ENCODE data around the gene FKBP6. TPM values are rescaled to one million over a fixed set of nuclear protein-coding genes. Genes with fewer than 3 reads are reported as not detected.
A peak's percentile ranks its signal among the peaks of the same experiment; 100 is the strongest.

The FKBP6 gene
- total and polyA plus RNA-seq, 9 of the 15 experiments (the other 6 are each of a cell fraction or from before 2014, with no cell fraction given) = not detected

DNA sequence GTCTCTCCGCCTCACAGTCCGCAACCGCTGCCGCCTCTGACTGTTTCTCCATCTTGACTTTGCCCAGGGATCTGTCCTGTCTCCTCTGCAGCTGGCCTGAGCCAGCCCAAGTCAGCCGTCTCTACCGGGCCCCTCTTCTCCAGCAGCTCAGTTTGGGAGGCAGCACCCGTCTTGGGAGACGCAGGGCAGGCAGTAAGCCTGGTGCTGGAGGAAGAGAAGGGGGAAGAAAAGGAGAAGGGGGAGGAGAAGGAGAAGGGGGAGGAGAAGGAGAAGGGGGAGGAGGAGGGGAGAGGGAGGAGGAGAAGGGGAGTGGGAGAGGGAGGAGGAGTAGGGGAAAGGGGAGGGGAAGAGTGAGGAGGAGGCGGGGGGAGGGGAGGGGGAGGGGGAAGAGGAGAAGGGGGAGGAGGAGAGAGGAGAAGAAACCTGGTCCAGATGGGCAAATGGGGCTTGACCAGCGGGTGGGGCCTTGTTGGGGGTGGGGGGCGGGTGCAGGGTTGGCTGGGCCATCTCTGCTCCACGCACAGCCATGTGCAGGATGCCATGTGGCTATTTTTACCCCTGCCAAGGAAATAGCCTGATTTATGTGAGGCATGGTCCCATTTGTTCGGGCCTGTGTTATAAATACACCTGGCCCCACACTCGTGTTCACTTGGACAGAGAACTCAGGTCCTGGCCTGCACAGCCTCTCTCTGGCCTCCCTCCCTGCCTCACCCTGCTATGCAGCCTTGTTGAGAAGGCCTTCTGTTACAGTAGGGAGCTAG is 69.7 kb downstream of the FKBP6 start:
- Histone ChIP-seq H3K9me3 (replicated peaks; ENCODE audit: control insufficient read depth, insufficient read depth, low read depth, low read length) (no peaks in the 10 kb centered on the region), H3K36me3 (ENCODE audit: control insufficient read depth, insufficient read depth, low read length) (no peaks in the 10 kb centered on the region), H3K4me3 (no peak overlapping the region), H3K9me1 (ENCODE audit: control insufficient read depth, insufficient read depth, low read length) (no peaks in the 10 kb centered on the region), H3K27me3 (ENCODE audit: control insufficient read depth in 2 of 2, insufficient read depth in 2 of 2, low read length in 2 of 2) (peaks cover 4 to 9% of the 10 kb centered on the region in 2 experiments; a peak in 3 of 5 replicates), H4K20me1 (replicated peaks; ENCODE audit: control insufficient read depth, insufficient read depth, low read length) (no peaks in the 10 kb centered on the region), H3K4me2 (ENCODE audit: insufficient read depth, low read length) (no peak overlapping the region), H3K27ac (ENCODE audit: extremely low read depth, low read depth, low read length) (no peak overlapping the region), H3K79me2 (ENCODE audit: control insufficient read depth, insufficient read depth, low read length) (no peaks in the 10 kb centered on the region), H3K4me1 (replicated peaks in 1 of 2; ENCODE audit: control insufficient read depth in 2 of 2, insufficient read depth in 2 of 2, low read length in 2 of 2) (peaks cover 0 to 7% of the 10 kb centered on the region in 2 experiments; a peak in 2 of 5 replicates), H2AFZ (ENCODE audit: low read depth, low read length) (0 out of 2 replicates have a peak overlapping the region, but pooled peaks have one; percentile 39), H3K9ac (ENCODE audit: insufficient read depth in 1 of 2, low read depth in 2 of 2, low read length in 2 of 2) (peak overlapping the region in 1 of 2 experiments; percentile 55; a peak in 1 of 4 replicates)
- BruUV-seq (replicated peaks) = no TSS peak
- ChIA-PET POLR2A (no interaction called here), CTCF (ENCODE audit: low intra/inter-chr PET ratio) (no interaction called here)
- no peak for TF ChIP-seq NEUROD1 (IDR thresholded peaks at IDR 0.05; ENCODE audit: borderline replicate concordance, low read depth, low read length, partially characterized antibody)
- TF ChIP-seq, protein P1, sequence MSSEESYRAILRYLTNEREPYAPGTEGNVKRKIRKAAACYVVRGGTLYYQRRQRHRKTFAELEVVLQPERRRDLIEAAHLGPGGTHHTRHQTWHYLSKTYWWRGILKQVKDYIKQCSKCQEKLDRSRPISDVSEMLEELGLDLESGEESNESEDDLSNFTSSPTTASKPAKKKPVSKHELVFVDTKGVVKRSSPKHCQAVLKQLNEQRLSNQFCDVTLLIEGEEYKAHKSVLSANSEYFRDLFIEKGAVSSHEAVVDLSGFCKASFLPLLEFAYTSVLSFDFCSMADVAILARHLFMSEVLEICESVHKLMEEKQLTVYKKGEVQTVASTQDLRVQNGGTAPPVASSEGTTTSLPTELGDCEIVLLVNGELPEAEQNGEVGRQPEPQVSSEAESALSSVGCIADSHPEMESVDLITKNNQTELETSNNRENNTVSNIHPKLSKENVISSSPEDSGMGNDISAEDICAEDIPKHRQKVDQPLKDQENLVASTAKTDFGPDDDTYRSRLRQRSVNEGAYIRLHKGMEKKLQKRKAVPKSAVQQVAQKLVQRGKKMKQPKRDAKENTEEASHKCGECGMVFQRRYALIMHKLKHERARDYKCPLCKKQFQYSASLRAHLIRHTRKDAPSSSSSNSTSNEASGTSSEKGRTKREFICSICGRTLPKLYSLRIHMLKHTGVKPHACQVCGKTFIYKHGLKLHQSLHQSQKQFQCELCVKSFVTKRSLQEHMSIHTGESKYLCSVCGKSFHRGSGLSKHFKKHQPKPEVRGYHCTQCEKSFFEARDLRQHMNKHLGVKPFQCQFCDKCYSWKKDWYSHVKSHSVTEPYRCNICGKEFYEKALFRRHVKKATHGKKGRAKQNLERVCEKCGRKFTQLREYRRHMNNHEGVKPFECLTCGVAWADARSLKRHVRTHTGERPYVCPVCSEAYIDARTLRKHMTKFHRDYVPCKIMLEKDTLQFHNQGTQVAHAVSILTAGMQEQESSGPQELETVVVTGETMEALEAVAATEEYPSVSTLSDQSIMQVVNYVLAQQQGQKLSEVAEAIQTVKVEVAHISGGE (CRISPR knock-in tag; IDR thresholded peaks at IDR 0.05) = no peak
- TF ChIP-seq, protein P2, sequence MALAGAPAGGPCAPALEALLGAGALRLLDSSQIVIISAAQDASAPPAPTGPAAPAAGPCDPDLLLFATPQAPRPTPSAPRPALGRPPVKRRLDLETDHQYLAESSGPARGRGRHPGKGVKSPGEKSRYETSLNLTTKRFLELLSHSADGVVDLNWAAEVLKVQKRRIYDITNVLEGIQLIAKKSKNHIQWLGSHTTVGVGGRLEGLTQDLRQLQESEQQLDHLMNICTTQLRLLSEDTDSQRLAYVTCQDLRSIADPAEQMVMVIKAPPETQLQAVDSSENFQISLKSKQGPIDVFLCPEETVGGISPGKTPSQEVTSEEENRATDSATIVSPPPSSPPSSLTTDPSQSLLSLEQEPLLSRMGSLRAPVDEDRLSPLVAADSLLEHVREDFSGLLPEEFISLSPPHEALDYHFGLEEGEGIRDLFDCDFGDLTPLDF (CRISPR knock-in tag; IDR thresholded peaks at IDR 0.05) = no peak
- no peak for TF ChIP-seq RBM39 (optimal IDR thresholded peaks at IDR 0.05; ENCODE audit: low read depth, low read length)
- TF ChIP-seq SMARCA5 (IDR thresholded peaks at IDR 0.05) = no peak
- TF ChIP-seq ZNF644 (tag; IDR thresholded peaks at IDR 0.05; ENCODE audit: low read depth) = no peak
- TF ChIP-seq, protein P3, sequence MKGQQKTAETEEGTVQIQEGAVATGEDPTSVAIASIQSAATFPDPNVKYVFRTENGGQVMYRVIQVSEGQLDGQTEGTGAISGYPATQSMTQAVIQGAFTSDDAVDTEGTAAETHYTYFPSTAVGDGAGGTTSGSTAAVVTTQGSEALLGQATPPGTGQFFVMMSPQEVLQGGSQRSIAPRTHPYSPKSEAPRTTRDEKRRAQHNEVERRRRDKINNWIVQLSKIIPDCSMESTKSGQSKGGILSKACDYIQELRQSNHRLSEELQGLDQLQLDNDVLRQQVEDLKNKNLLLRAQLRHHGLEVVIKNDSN (CRISPR knock-in tag; IDR thresholded peaks at IDR 0.05) = no peak
- no peak for TF ChIP-seq MYC (IDR thresholded peaks at IDR 0.05; ENCODE audit: low read depth, low read length)
- no peak for TF ChIP-seq MYC (CRISPR knock-in tag; IDR thresholded peaks at IDR 0.05; ENCODE audit: borderline replicate concordance, low read depth)
- TF ChIP-seq MAFK (IDR thresholded peaks at IDR 0.05; ENCODE audit: low read length) = no peak
- no peak for TF ChIP-seq ETV5 (CRISPR knock-in tag; IDR thresholded peaks at IDR 0.05; ENCODE audit: low read depth)
- no peak for TF ChIP-seq KAT7 (CRISPR knock-in tag; IDR thresholded peaks at IDR 0.05; ENCODE audit: borderline replicate concordance)
- no peak for TF ChIP-seq HMG20A (CRISPR knock-in tag; conservative IDR thresholded peaks at IDR 0.05)
- no peak for TF ChIP-seq ZEB2 (IDR thresholded peaks at IDR 0.05)
- TF ChIP-seq ZBED1 (IDR thresholded peaks at IDR 0.05) = no peak
- DNase-seq (ENCODE audit: extremely low read depth in 1 of 4, low spot score in 3 of 4) = peak in 1 of 4 experiments; percentile 9
- no peak for FAIRE-seq
- intact Hi-C loops (cut with micrococcal nuclease) = no loop called here
- in situ Hi-C loops (cut with MboI) = no loop called here
- no peak for ATAC-seq
- WGBS (ENCODE audit: insufficient coverage, low coverage, missing lambda C conversion rate) = 26% methylated on average over 11 of the region's 14 CpGs
